Small intestine (tissue), 7 donors: ENCODE results near the gene FBLN7. TPM values are rescaled to one million over a fixed set of nuclear protein-coding genes. Genes with fewer than 3 reads are reported as not detected.
A peak's percentile ranks its signal among the peaks of the same experiment; 100 is the strongest.

Source experiments
- DNase-seq, 2 donors: peaks; one replicate each; pipeline versions ENCODE4 v3.0.0 to v3.0.0-alpha.2; 2013
- FAIRE-seq: peaks from 2 replicates; lab custom pipeline; 2012; peaks lifted over from hg19 to GRCh38; lab: Jason Lieb, UNC
- H3K27ac ChIP-seq, 3 donors: one replicate each; pipeline ENCODE4 v1.5.1; 2013; ENCODE audit warnings: low read length in 2 of 3, mild to moderate bottlenecking in 2 of 3, control low read depth in 1 of 3, inconsistent platforms in 1 of 3, low read depth in 1 of 3, moderate library complexity in 1 of 3
- H3K27me3 ChIP-seq, 3 donors: one replicate each; pipeline ENCODE4 v1.6.1; 2013; ENCODE audit warnings: low read length in 3 of 3, inconsistent platforms in 1 of 3; ENCODE audit not compliant: control insufficient read depth in 3 of 3, insufficient read depth in 3 of 3
- H3K36me3 ChIP-seq, 3 donors: one replicate each; pipeline ENCODE4 v1.6.1; 2013; ENCODE audit warnings: low read length in 3 of 3, inconsistent platforms in 1 of 3, low read depth in 1 of 3, mild to moderate bottlenecking in 1 of 3, moderate library complexity in 1 of 3; ENCODE audit not compliant: control insufficient read depth in 3 of 3, insufficient read depth in 2 of 3
- H3K4me1 ChIP-seq, 3 donors: one replicate each; pipeline ENCODE4 v1.6.1; 2013; ENCODE audit warnings: low read length in 2 of 3, inconsistent platforms in 1 of 3, low read depth in 1 of 3, mild to moderate bottlenecking in 1 of 3, moderate library complexity in 1 of 3; ENCODE audit not compliant: control insufficient read depth in 3 of 3, insufficient read depth in 2 of 3
- H3K4me3 ChIP-seq, 3 donors: one replicate each; pipeline ENCODE4 v1.5.1; 2013; ENCODE audit warnings: low read length in 3 of 3, control low read depth in 1 of 3, inconsistent platforms in 1 of 3, low read depth in 1 of 3, mild to moderate bottlenecking in 1 of 3, moderate library complexity in 1 of 3
- H3K9me3 ChIP-seq, 2 donors: one replicate each; pipeline ENCODE4 v1.6.1; 2013; ENCODE audit warnings: low read depth in 1 of 2, low read length in 1 of 2; ENCODE audit not compliant: control insufficient read depth in 2 of 2, insufficient read depth in 1 of 2
- WGBS, 3 donors: extraction: QIAGEN DNeasy Blood & Tissue Kit; methylation state at CpG; one replicate each; pipeline ENCODE4 v1.1.7; 2013; 5-methylcytosine and 5-hydroxymethylcytosine counted together
- polyA plus RNA-seq, 4 donors: library from polyadenylated mRNA; stranded (reverse) in 3 of 4; unstranded in 1 of 4; fragments of 200-250 nt in 3 of 4; fragments of 120-200 nt in 1 of 4; gene quantifications; one replicate each; pipeline versions ENCODE4 v1.2.1 to v1.2.3, GENCODE V29; 2013
- donor health status: healthy with polysubstance abuse.
- donor health status: control.
- donor health status: control.
- donor health status: Bipolar disorder and iron deficiency.
- donor health status: healthy.

Gene FBLN7
- polyA plus RNA-seq, 4 donors, result 0.75 to 1.4 TPM; not detected in 2

DNA sequence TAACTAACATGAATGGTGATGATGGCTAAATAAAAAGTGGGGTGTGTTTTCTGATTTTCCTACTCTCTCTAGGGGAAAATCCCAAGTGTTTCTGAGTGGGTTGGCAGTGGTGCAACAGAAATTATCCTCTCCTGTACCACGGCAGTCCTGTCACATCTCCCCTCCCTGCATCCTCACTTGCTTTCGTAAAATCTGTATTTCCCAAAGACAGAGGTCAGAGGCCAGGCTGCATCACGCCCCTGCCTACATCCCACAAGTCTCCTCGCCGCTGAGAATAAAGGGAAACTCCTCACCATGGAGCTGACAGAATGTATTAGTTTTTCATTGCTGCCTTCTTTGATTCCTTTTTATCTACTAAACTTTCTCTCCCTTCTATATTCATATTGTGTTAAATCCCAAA lies 13.1 kb downstream of the FBLN7 start:
- Histone ChIP-seq H3K4me1 (no peaks in the 10 kb centered on the region), H3K9me3 (no peaks in the 10 kb centered on the region), H3K4me3 (no peak overlapping the region), H3K27ac (no peak overlapping the region), H3K27me3 (no peaks in the 10 kb centered on the region), H3K36me3 (no peaks in the 10 kb centered on the region)
- FAIRE-seq (no peak), DNase-seq (no peak)
- WGBS, 3 donors, result 89 to 94% (median 91%) methylated on average over 5 of the region's 5 CpGs

- no peak overlapping the region for H3K27ac ChIP-seq
- H3K9me3 ChIP-seq, result no peaks in the 10 kb centered on the region
- 90 to 94% (median 92%) methylated on average over 18 of the region's 18 CpGs for WGBS, 3 donors
- H3K4me1 ChIP-seq, result no peaks in the 10 kb centered on the region
- no peaks in the 10 kb centered on the region for H3K27me3 ChIP-seq
- DNase-seq (no peak), FAIRE-seq (no peak)
- no peak overlapping the region for H3K4me3 ChIP-seq
- no peaks in the 10 kb centered on the region for H3K36me3 ChIP-seq
These were observed 13.7 kb downstream of the FBLN7 start for GRCh38 chr2:112151701-112152440.

DNA sequence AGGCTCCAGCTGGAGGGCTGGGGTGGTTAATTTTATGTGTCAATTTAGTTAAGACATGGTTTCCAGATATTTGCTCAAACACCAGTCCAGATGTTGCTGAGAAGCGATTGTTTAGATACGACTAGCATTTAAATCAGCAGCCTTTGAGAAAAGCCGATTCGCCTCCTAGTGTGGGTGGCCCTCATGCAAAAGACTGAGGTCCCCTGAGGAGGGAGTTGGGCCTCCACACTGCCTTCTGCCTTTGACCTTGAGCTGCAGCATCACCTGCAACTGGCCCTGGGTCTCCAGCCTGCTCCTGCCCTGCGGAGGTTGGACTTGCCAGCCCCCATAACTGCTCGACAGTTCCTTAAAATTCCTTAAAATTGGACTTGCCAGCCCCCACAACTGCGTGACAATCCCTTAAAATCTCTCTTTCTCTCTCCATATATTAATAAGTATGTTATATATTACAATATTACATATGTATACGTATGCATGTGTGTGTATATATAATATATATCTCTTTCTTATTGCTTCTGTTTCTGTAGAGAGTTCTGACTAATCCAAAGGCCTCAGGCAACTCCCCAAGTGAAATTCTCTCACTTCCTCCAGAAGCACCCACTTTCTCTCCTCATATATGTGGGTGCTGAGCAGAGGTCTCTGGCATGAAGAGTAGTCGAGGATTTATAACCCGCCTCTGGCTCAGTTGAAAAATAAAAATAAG lies 14.4 kb downstream of the FBLN7 start:
- no peaks in the 10 kb centered on the region for H3K4me1 ChIP-seq
- H3K9me3 ChIP-seq, result no peaks in the 10 kb centered on the region
- no peaks in the 10 kb centered on the region for H3K27me3 ChIP-seq
- DNase-seq (no peak), FAIRE-seq (no peak)
- H3K4me3 ChIP-seq, result no peak overlapping the region
- no peaks in the 10 kb centered on the region for H3K36me3 ChIP-seq
- WGBS, 3 donors, result 86 to 95% (median 90%) methylated on average over 10 of the region's 10 CpGs
- H3K27ac ChIP-seq, result no peak overlapping the region

DNA sequence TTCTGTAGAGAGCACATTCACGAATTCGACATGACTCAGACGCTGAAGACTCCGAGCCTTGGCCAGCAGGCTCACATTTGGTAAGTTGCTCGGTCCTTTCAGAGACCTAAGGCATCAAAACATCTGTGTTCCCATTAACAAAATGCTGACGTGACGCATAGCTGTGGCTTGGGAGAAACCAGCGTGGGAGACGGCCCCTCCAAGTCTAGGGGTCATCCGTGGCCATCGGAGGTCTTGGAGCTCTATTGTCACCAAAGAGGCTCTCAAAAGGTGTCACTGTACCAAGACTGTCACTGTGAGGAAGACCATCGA lies 14.9 kb downstream of the FBLN7 start:
- DNase-seq (no peak), FAIRE-seq (no peak)
- H3K9me3 ChIP-seq, result no peaks in the 10 kb centered on the region
- H3K4me1 ChIP-seq, result no peaks in the 10 kb centered on the region
- no peak overlapping the region for H3K27ac ChIP-seq
- 89 to 95% (median 90%) methylated on average over 12 of the region's 12 CpGs for WGBS, 3 donors
- H3K27me3 ChIP-seq, result no peaks in the 10 kb centered on the region
- H3K4me3 ChIP-seq, result no peak overlapping the region
- no peaks in the 10 kb centered on the region for H3K36me3 ChIP-seq

GRCh38 chr2:112153501-112153900 lies 15.3 kb downstream of the FBLN7 start:
- Histone ChIP-seq H3K27me3 (no peaks in the 10 kb centered on the region), H3K9me3 (no peaks in the 10 kb centered on the region), H3K4me3 (no peak overlapping the region), H3K4me1 (no peaks in the 10 kb centered on the region), H3K27ac (no peak overlapping the region), H3K36me3 (no peaks in the 10 kb centered on the region)
- FAIRE-seq (no peak), DNase-seq (no peak)
- WGBS, 3 donors, result 90 to 99% (median 96%) methylated on average over 10 of the region's 10 CpGs

GRCh38 chr2:112154246-112155117 lies 16.3 kb downstream of the FBLN7 start:
- H3K4me3 ChIP-seq, result no peak overlapping the region
- no peak overlapping the region for H3K27ac ChIP-seq
- FAIRE-seq, result no peak
- no peaks in the 10 kb centered on the region for H3K27me3 ChIP-seq
- H3K9me3 ChIP-seq, result no peaks in the 10 kb centered on the region
- H3K4me1 ChIP-seq, result no peaks in the 10 kb centered on the region
- 80 to 91% (median 81%) methylated on average over 14 of the region's 14 CpGs for WGBS, 3 donors
- DNase-seq, result no peak
- no peaks in the 10 kb centered on the region for H3K36me3 ChIP-seq

DNA sequence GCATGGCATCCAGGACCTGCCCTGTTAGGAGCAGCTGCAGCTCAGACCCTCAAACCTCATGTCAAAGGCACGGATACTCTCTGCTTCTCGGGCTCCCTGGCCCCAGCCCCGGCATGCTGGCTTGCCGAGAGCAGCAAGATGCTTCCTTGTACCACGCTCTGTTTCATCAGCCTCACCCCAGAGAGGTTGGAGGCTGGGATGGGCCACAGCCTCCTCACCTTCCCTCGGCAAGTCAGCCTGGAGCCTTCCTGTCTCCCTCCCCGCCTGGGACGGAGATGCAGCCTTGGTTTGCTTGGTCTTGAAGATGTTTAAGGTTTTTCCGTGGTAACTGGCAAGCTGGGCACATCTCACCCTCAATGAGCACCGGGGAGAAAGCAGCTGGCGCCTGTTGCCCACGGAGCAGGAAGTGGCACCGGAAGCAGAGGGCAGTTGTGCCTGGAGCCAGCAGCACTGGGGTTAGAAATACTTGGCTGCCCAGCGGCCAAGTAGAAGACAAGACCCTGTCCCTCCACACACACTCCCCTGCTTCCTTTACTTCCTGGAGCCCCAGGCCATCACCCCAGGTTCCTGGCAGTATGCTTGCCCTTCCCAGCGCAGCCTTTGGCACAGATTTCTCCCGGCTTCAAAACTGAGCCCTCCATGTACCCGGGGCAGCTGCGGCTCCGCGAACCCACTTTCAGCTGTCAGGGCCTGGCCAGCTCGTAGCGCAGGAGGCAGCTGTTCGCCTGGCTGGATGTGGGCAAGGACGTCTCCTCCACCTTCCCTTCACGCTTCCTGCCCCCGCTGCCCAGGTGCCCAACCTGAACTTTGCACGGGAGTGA lies 17.4 kb downstream of the FBLN7 start:
- FAIRE-seq (no peak), DNase-seq (peak in 1 of 2 donors; percentile 20)
- no peaks in the 10 kb centered on the region for H3K4me1 ChIP-seq
- 47 to 73% (median 56%) methylated on average over 27 of the region's 27 CpGs for WGBS, 3 donors
- no peak overlapping the region for H3K27ac ChIP-seq
- no peak overlapping the region for H3K4me3 ChIP-seq
- H3K27me3 ChIP-seq, result no peaks in the 10 kb centered on the region
- H3K36me3 ChIP-seq, result no peaks in the 10 kb centered on the region
- no peaks in the 10 kb centered on the region for H3K9me3 ChIP-seq
